ENCODE measurements around the gene PRADC1. TPM values are rescaled to one million over a fixed set of nuclear protein-coding genes. Genes with fewer than 3 reads are reported as not detected.

The PRADC1 gene
- total and polyA plus RNA-seq, 2 experiments from 2014 or later, result 40.7 to 47.8 TPM

DNA sequence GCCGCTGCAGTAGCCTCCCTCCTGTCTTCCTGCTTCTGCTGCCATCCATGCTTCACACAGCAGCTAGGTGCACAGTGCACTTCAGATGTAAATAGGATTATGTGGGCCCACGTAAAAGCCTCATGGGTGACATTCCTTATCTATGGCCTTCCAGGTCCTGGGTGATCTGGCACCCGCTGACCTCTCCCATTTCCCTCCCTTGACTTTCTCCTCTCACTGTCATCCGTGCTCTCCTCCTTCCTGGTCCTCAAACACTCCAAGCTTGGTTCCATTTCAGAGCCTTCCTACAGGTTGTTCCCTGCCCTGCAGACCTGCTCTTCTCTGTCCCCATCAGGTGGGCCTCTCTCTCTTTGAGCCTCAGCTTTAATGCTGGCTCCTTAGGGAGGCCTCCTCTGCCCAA, 23.0 kb downstream of the PRADC1 start:
- TF ChIP-seq EZH2 (IDR thresholded peaks at IDR 0.05; ENCODE audit: insufficient read depth, poor library complexity, severe bottlenecking) (no peak), EZH2phosphoT487 (IDR thresholded peaks at IDR 0.05; ENCODE audit: insufficient read depth, low read depth) (no peak)
- H4K20me1 ChIP-seq (ENCODE audit: insufficient read depth), result no peaks in the 10 kb centered on the region
- in situ Hi-C loops (cut with MboI), result no loop called here
- no peaks in the 10 kb centered on the region for H3K9me3 ChIP-seq (ENCODE audit: low read depth)
- no peak overlapping the region for H2AFZ ChIP-seq
- H3K27me3 ChIP-seq (replicated peaks; ENCODE audit: insufficient read depth), result 0 out of 2 replicates have a peak, but pooled peaks cover 16% of the 10 kb centered on the region
- H3K79me2 ChIP-seq (ENCODE audit: insufficient read depth), result peaks cover 7% of the 10 kb centered on the region
- peaks cover 19% of the 10 kb centered on the region for H3F3A ChIP-seq (ENCODE audit: insufficient read depth)
- H3K9ac ChIP-seq, result no peak overlapping the region
- peaks cover 2% of the 10 kb centered on the region for H3K4me1 ChIP-seq (ENCODE audit: insufficient read depth)
- H3K4me2 ChIP-seq (ENCODE audit: unreplicated experiment), result no peak overlapping the region
- H3K4me3 ChIP-seq, result no peak overlapping the region
- H3K9me2 ChIP-seq (ENCODE audit: insufficient read depth), result no peaks in the 10 kb centered on the region
- DNase-seq, result no peak
- H3K36me3 ChIP-seq (ENCODE audit: low read depth), result no peaks in the 10 kb centered on the region
- WGBS, 2 experiments (ENCODE audit: low coverage in 1 of 2, low lambda C conversion rate in 2 of 2, missing lambda C conversion rate in 2 of 2), result 72 to 75% methylated on average over 4 of the region's 4 CpGs
- no peak overlapping the region for H3K27ac ChIP-seq

- Histone ChIP-seq H3K27me3 (replicated peaks; ENCODE audit: insufficient read depth) (peaks cover 31% of the 10 kb centered on the region), H2AFZ (no peak overlapping the region), H3K4me1 (ENCODE audit: insufficient read depth) (no peaks in the 10 kb centered on the region), H3K9ac (no peak overlapping the region), H3K36me3 (ENCODE audit: low read depth) (no peaks in the 10 kb centered on the region), H3K79me2 (ENCODE audit: insufficient read depth) (no peaks in the 10 kb centered on the region), H3K9me2 (ENCODE audit: insufficient read depth) (no peaks in the 10 kb centered on the region), H3K4me2 (ENCODE audit: unreplicated experiment) (no peak overlapping the region), H3K4me3 (no peak overlapping the region), H3K9me3 (ENCODE audit: low read depth) (no peaks in the 10 kb centered on the region), H3F3A (ENCODE audit: insufficient read depth) (peaks cover 13% of the 10 kb centered on the region), H4K20me1 (ENCODE audit: insufficient read depth) (no peaks in the 10 kb centered on the region), H3K27ac (no peak overlapping the region)
- no peak for TF ChIP-seq EZH2phosphoT487 (IDR thresholded peaks at IDR 0.05; ENCODE audit: insufficient read depth, low read depth)
- no peak for TF ChIP-seq EZH2 (IDR thresholded peaks at IDR 0.05; ENCODE audit: insufficient read depth, poor library complexity, severe bottlenecking)
- in situ Hi-C loops (cut with MboI), result no loop called here
- DNase-seq, result no peak
- 54 to 68% methylated on average over 3 of the region's 3 CpGs for WGBS, 2 experiments (ENCODE audit: low coverage in 1 of 2, low lambda C conversion rate in 2 of 2, missing lambda C conversion rate in 2 of 2)
Observed at GRCh38 chr2:73208258-73208657, 24.8 kb downstream of the PRADC1 start.

DNA sequence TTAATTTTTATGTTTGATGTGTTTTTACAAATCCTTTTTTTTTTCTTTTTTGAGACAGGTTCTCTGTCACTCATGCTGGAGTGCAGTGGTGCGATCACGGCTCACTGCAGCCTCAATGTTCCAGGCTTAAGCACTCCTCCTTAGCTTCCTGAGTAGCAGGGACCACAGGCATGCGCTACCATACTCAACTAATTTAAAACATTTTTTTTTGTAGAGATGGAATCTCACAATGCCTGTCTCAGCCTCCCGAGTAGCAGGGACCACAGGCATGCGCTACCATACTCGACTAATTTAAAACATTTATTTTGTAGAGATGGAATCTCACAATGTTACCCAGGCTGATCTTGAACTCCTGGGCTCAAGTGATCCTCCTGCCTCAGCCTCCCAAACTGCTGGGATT, 27.4 kb downstream of the PRADC1 start:
- H3K9me2 ChIP-seq (ENCODE audit: insufficient read depth), result no peaks in the 10 kb centered on the region
- H3K27me3 ChIP-seq (replicated peaks; ENCODE audit: insufficient read depth), result peaks cover 55% of the 10 kb centered on the region
- H3K4me1 ChIP-seq (ENCODE audit: insufficient read depth), result no peaks in the 10 kb centered on the region
- H3K4me3 ChIP-seq, result no peak overlapping the region
- H3F3A ChIP-seq (ENCODE audit: insufficient read depth), result no peaks in the 10 kb centered on the region
- H3K9me3 ChIP-seq (ENCODE audit: low read depth), result no peaks in the 10 kb centered on the region
- H3K27ac ChIP-seq, result no peak overlapping the region
- in situ Hi-C loops (cut with MboI), result no loop called here
- no peak for DNase-seq
- no peak for TF ChIP-seq EZH2 (IDR thresholded peaks at IDR 0.05; ENCODE audit: insufficient read depth, poor library complexity, severe bottlenecking)
- TF ChIP-seq EZH2phosphoT487 (IDR thresholded peaks at IDR 0.05; ENCODE audit: insufficient read depth, low read depth), result no peak
- no peak overlapping the region for H2AFZ ChIP-seq
- no peak overlapping the region for H3K4me2 ChIP-seq (ENCODE audit: unreplicated experiment)
- H4K20me1 ChIP-seq (ENCODE audit: insufficient read depth), result no peaks in the 10 kb centered on the region
- H3K36me3 ChIP-seq (ENCODE audit: low read depth), result no peaks in the 10 kb centered on the region
- WGBS, 2 experiments (ENCODE audit: low coverage in 1 of 2, low lambda C conversion rate in 2 of 2, missing lambda C conversion rate in 2 of 2), result 40 to 41% methylated on average over 6 of the region's 6 CpGs
- H3K9ac ChIP-seq, result no peak overlapping the region
- no peaks in the 10 kb centered on the region for H3K79me2 ChIP-seq (ENCODE audit: insufficient read depth)

DNA sequence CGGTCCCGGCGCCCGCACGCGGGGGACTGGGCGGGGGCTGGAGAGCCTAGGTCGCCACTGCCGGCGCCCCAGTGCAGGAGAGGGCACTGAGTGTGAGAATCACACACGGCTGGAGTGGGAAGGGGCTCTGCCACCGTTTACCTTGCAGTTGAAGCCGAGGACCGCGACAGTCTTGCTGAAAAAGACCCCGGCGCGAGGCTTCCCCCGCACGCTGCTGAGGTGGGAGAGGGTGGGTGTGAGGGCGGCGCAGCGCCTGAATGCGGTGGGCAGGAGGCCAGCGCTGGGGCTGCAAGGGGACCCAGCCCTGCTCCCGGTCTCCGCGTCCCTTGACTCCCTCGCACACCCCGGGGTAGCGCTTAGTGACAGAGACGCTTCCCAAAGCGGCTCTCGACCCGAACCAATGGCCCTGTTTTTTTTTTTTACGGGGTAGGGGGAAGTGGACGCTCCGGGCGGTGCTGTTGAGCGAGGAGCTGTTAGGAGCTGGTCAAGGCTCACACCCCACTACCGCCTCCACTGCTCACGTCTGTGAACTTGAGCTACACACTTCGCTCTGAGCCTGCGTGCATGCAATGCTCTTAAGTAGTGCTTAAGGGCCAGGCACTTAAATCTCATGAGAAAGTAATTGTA, 29.9 kb downstream of the PRADC1 start:
- no peak for DNase-seq
- Histone ChIP-seq H3K27ac (no peak overlapping the region), H2AFZ (peak overlapping the region; percentile 68; the same call in 1 of the 2 replicates), H3K79me2 (ENCODE audit: insufficient read depth) (no peaks in the 10 kb centered on the region), H3K4me3 (no peak overlapping the region), H3K36me3 (ENCODE audit: low read depth) (no peaks in the 10 kb centered on the region), H3K9me2 (ENCODE audit: insufficient read depth) (no peaks in the 10 kb centered on the region), H3K9me3 (ENCODE audit: low read depth) (no peaks in the 10 kb centered on the region), H3F3A (ENCODE audit: insufficient read depth) (no peaks in the 10 kb centered on the region), H3K27me3 (replicated peaks; ENCODE audit: insufficient read depth) (peaks cover 67% of the 10 kb centered on the region), H4K20me1 (ENCODE audit: insufficient read depth) (no peaks in the 10 kb centered on the region), H3K9ac (no peak overlapping the region), H3K4me2 (ENCODE audit: unreplicated experiment) (no peak overlapping the region), H3K4me1 (ENCODE audit: insufficient read depth) (no peaks in the 10 kb centered on the region)
- in situ Hi-C loops (cut with MboI), result no loop called here
- TF ChIP-seq EZH2phosphoT487 (IDR thresholded peaks at IDR 0.05; ENCODE audit: insufficient read depth, low read depth) (0 out of 2 replicates have a peak, but pooled peaks have one; percentile 15), EZH2 (IDR thresholded peaks at IDR 0.05; ENCODE audit: insufficient read depth, poor library complexity, severe bottlenecking) (no peak)
- 6% methylated on average over 41 to 44 of the region's 44 CpGs for WGBS, 2 experiments (ENCODE audit: low coverage in 1 of 2, low lambda C conversion rate in 2 of 2, missing lambda C conversion rate in 2 of 2)

All from GM23248 (cell line).